Pericardium fibroblast (primary cell): ENCODE data around the gene NUP210. TPM values are rescaled to one million over a fixed set of nuclear protein-coding genes. Genes with fewer than 3 reads are reported as not detected.

Experiments
- total RNA-seq: library from RNA; depleted of rRNA; stranded (reverse); fragments of >200 nt; gene quantifications from 2 replicates; pipeline ENCODE4 v1.2.3, GENCODE V29; 2015

NUP210 gene
- under 0.01 TPM in 1 of 2 replicates, not detected in the other for total RNA-seq

GRCh38 chr3:13420045-13420830, at the start of gene NUP210:
TSS of gene NUP210 (minus strand) at chr3:13420322. CDS start at chr3:13420226, 96 bp downstream.

Other genes with a start within 250 kb of the NUP210 start
- 7.8 and 11.7 TPM in 2 replicates for gene HDAC11, start 60.0 kb upstream of the NUP210 start, total RNA-seq
- gene FBLN2, start 128.8 kb upstream of the NUP210 start, total RNA-seq = 446 and 664 TPM in 2 replicates